ENCODE results near the gene DOC2B.

DOC2B gene

GRCh38 chr17:151004-151403, 30.4 kb downstream of the DOC2B start:
- no peak overlapping the region for H4K12ac ChIP-seq (ENCODE audit: low read depth, low read length)
- no peaks in the 10 kb centered on the region for H3K4me1 ChIP-seq (ENCODE audit: control insufficient read depth in 1 of 2, insufficient read depth in 2 of 2, low read length in 2 of 2)
- no peak overlapping the region for H2BK120ac ChIP-seq (ENCODE audit: insufficient read depth, low read length, poor library complexity)
- no peak overlapping the region for H3K18ac ChIP-seq (ENCODE audit: low read length)
- H3K14ac ChIP-seq (ENCODE audit: low read length): no peak overlapping the region
- no peaks in the 10 kb centered on the region for H3K79me1 ChIP-seq (ENCODE audit: low read length)
- DNase-seq: no peak
- no peak overlapping the region for H4K91ac ChIP-seq (ENCODE audit: low read depth, low read length)
- H3K27ac ChIP-seq (ENCODE audit: low read depth, low read length): no peak overlapping the region
- no peak overlapping the region for H3K4me2 ChIP-seq (ENCODE audit: low read length)
- H2AK5ac ChIP-seq (ENCODE audit: low read length): no peak overlapping the region
- H3K9ac ChIP-seq (ENCODE audit: low read length): no peak overlapping the region
- no peak overlapping the region for H2AFZ ChIP-seq (ENCODE audit: insufficient read depth, low read length, poor library complexity)
- H3K4ac ChIP-seq (ENCODE audit: low read depth, low read length): no peak overlapping the region
- H3K36me3 ChIP-seq (ENCODE audit: control insufficient read depth in 1 of 2, insufficient read depth in 2 of 2, low read length in 2 of 2): no peaks in the 10 kb centered on the region
- H3K79me2 ChIP-seq (ENCODE audit: control insufficient read depth, insufficient read depth, low read length, poor library complexity): no peaks in the 10 kb centered on the region
- H3K4me3 ChIP-seq (ENCODE audit: low read depth, low read length): no peak overlapping the region
- H2BK12ac ChIP-seq (ENCODE audit: low read length): no peak overlapping the region
- WGBS (ENCODE audit: extremely low coverage, insufficient coverage, insufficient read length): no CpG with 5 or more reads among the region's 2 CpGs
- H3K27me3 ChIP-seq (ENCODE audit: insufficient read depth, low read length): no peaks in the 10 kb centered on the region
- peaks cover 2% of the 10 kb centered on the region for H3K9me3 ChIP-seq (ENCODE audit: insufficient read depth, low read depth, low read length)
- no peak overlapping the region for H2BK5ac ChIP-seq (ENCODE audit: low read depth, low read length, poor library complexity)
- no peak overlapping the region for H4K8ac ChIP-seq (ENCODE audit: low read depth, low read length)
- no peak overlapping the region for H3K23ac ChIP-seq (ENCODE audit: low read length)

- no peak overlapping the region for H4K91ac ChIP-seq (ENCODE audit: low read depth, low read length)
- no peaks in the 10 kb centered on the region for H3K27me3 ChIP-seq (ENCODE audit: insufficient read depth, low read length)
- H2AK5ac ChIP-seq (ENCODE audit: low read length): no peak overlapping the region
- no peak overlapping the region for H2BK12ac ChIP-seq (ENCODE audit: low read length)
- H2AFZ ChIP-seq (ENCODE audit: insufficient read depth, low read length, poor library complexity): no peak overlapping the region
- H3K4me3 ChIP-seq (ENCODE audit: low read depth, low read length): no peak overlapping the region
- no peaks in the 10 kb centered on the region for H3K36me3 ChIP-seq (ENCODE audit: control insufficient read depth in 1 of 2, insufficient read depth in 2 of 2, low read length in 2 of 2)
- H3K14ac ChIP-seq (ENCODE audit: low read length): no peak overlapping the region
- no peak overlapping the region for H4K12ac ChIP-seq (ENCODE audit: low read depth, low read length)
- H2BK5ac ChIP-seq (ENCODE audit: low read depth, low read length, poor library complexity): no peak overlapping the region
- no CpG with 5 or more reads among the region's 9 CpGs for WGBS (ENCODE audit: extremely low coverage, insufficient coverage, insufficient read length)
- no peak overlapping the region for H3K9ac ChIP-seq (ENCODE audit: low read length)
- no peaks in the 10 kb centered on the region for H3K79me1 ChIP-seq (ENCODE audit: low read length)
- H2BK120ac ChIP-seq (ENCODE audit: insufficient read depth, low read length, poor library complexity): no peak overlapping the region
- no peaks in the 10 kb centered on the region for H3K79me2 ChIP-seq (ENCODE audit: control insufficient read depth, insufficient read depth, low read length, poor library complexity)
- H3K18ac ChIP-seq (ENCODE audit: low read length): no peak overlapping the region
- H4K8ac ChIP-seq (ENCODE audit: low read depth, low read length): no peak overlapping the region
- no peak overlapping the region for H3K4me2 ChIP-seq (ENCODE audit: low read length)
- no peak overlapping the region for H3K27ac ChIP-seq (ENCODE audit: low read depth, low read length)
- no peak overlapping the region for H3K23ac ChIP-seq (ENCODE audit: low read length)
- peaks cover 1% of the 10 kb centered on the region for H3K9me3 ChIP-seq (ENCODE audit: insufficient read depth, low read depth, low read length)
- DNase-seq: no peak
- H3K4me1 ChIP-seq (ENCODE audit: control insufficient read depth in 1 of 2, insufficient read depth in 2 of 2, low read length in 2 of 2): no peaks in the 10 kb centered on the region
- no peak overlapping the region for H3K4ac ChIP-seq (ENCODE audit: low read depth, low read length)
Observed at GRCh38 chr17:149897-150584, 31.4 kb downstream of the DOC2B start.

GRCh38 chr17:149231-149630, 32.2 kb downstream of the DOC2B start:
- Histone ChIP-seq H3K27me3 (ENCODE audit: insufficient read depth, low read length) (no peaks in the 10 kb centered on the region), H3K4me2 (ENCODE audit: low read length) (no peak overlapping the region), H2BK12ac (ENCODE audit: low read length) (no peak overlapping the region), H2BK5ac (ENCODE audit: low read depth, low read length, poor library complexity) (no peak overlapping the region), H3K79me1 (ENCODE audit: low read length) (no peaks in the 10 kb centered on the region), H3K4me1 (ENCODE audit: control insufficient read depth in 1 of 2, insufficient read depth in 2 of 2, low read length in 2 of 2) (no peaks in the 10 kb centered on the region), H2BK120ac (ENCODE audit: insufficient read depth, low read length, poor library complexity) (no peak overlapping the region), H3K18ac (ENCODE audit: low read length) (no peak overlapping the region), H3K23ac (ENCODE audit: low read length) (no peak overlapping the region), H4K8ac (ENCODE audit: low read depth, low read length) (no peak overlapping the region), H4K12ac (ENCODE audit: low read depth, low read length) (no peak overlapping the region), H3K36me3 (ENCODE audit: control insufficient read depth in 1 of 2, insufficient read depth in 2 of 2, low read length in 2 of 2) (no peaks in the 10 kb centered on the region), H3K4me3 (ENCODE audit: low read depth, low read length) (no peak overlapping the region), H3K9ac (ENCODE audit: low read length) (no peak overlapping the region), H3K79me2 (ENCODE audit: control insufficient read depth, insufficient read depth, low read length, poor library complexity) (no peaks in the 10 kb centered on the region), H3K4ac (ENCODE audit: low read depth, low read length) (no peak overlapping the region), H3K27ac (ENCODE audit: low read depth, low read length) (no peak overlapping the region), H3K14ac (ENCODE audit: low read length) (no peak overlapping the region), H4K91ac (ENCODE audit: low read depth, low read length) (no peak overlapping the region), H2AFZ (ENCODE audit: insufficient read depth, low read length, poor library complexity) (no peak overlapping the region), H3K9me3 (ENCODE audit: insufficient read depth, low read depth, low read length) (peaks cover 1% of the 10 kb centered on the region), H2AK5ac (ENCODE audit: low read length) (no peak overlapping the region)
- no CpG with 5 or more reads among the region's 7 CpGs for WGBS (ENCODE audit: extremely low coverage, insufficient coverage, insufficient read length)
- DNase-seq: no peak

- Histone ChIP-seq H2BK5ac (ENCODE audit: low read depth, low read length, poor library complexity) (no peak overlapping the region), H3K9ac (ENCODE audit: low read length) (no peak overlapping the region), H4K91ac (ENCODE audit: low read depth, low read length) (no peak overlapping the region), H3K18ac (ENCODE audit: low read length) (no peak overlapping the region), H2AK5ac (ENCODE audit: low read length) (no peak overlapping the region), H3K79me2 (ENCODE audit: control insufficient read depth, insufficient read depth, low read length, poor library complexity) (no peaks in the 10 kb centered on the region), H2BK120ac (ENCODE audit: insufficient read depth, low read length, poor library complexity) (no peak overlapping the region), H3K4me1 (ENCODE audit: control insufficient read depth in 1 of 2, insufficient read depth in 2 of 2, low read length in 2 of 2) (no peaks in the 10 kb centered on the region), H3K36me3 (ENCODE audit: control insufficient read depth in 1 of 2, insufficient read depth in 2 of 2, low read length in 2 of 2) (no peaks in the 10 kb centered on the region), H3K14ac (ENCODE audit: low read length) (no peak overlapping the region), H3K4me2 (ENCODE audit: low read length) (no peak overlapping the region), H3K4ac (ENCODE audit: low read depth, low read length) (no peak overlapping the region), H3K27me3 (ENCODE audit: insufficient read depth, low read length) (no peaks in the 10 kb centered on the region), H3K4me3 (ENCODE audit: low read depth, low read length) (no peak overlapping the region), H3K23ac (ENCODE audit: low read length) (no peak overlapping the region), H4K12ac (ENCODE audit: low read depth, low read length) (no peak overlapping the region), H3K9me3 (ENCODE audit: insufficient read depth, low read depth, low read length) (peaks cover 1% of the 10 kb centered on the region), H4K8ac (ENCODE audit: low read depth, low read length) (no peak overlapping the region), H2AFZ (ENCODE audit: insufficient read depth, low read length, poor library complexity) (no peak overlapping the region), H3K79me1 (ENCODE audit: low read length) (no peaks in the 10 kb centered on the region), H3K27ac (ENCODE audit: low read depth, low read length) (no peak overlapping the region), H2BK12ac (ENCODE audit: low read length) (no peak overlapping the region)
- no CpG with 5 or more reads among the region's 11 CpGs for WGBS (ENCODE audit: extremely low coverage, insufficient coverage, insufficient read length)
- no peak for DNase-seq
Observed at GRCh38 chr17:148757-149156, 32.7 kb downstream of the DOC2B start.
